HG03442 (cell line): Measurements from ENCODE around the gene FAM168B.

ENCODE experiments used
- ATAC-seq: cut with Tn5 transposase; IDR thresholded peaks from one replicate; pipeline ENCODE4 v1.9.1; 2021; ENCODE audit warnings: mild to moderate bottlenecking, moderate library complexity; ENCODE audit not compliant: unreplicated experiment

The FAM168B gene

GRCh38 chr2:131027566-131028528 lies 65.4 kb downstream of the FAM168B start:
- no peak for ATAC-seq

GRCh38 chr2:131026919-131027318 lies 66.3 kb downstream of the FAM168B start:
- no peak for ATAC-seq

DNA sequence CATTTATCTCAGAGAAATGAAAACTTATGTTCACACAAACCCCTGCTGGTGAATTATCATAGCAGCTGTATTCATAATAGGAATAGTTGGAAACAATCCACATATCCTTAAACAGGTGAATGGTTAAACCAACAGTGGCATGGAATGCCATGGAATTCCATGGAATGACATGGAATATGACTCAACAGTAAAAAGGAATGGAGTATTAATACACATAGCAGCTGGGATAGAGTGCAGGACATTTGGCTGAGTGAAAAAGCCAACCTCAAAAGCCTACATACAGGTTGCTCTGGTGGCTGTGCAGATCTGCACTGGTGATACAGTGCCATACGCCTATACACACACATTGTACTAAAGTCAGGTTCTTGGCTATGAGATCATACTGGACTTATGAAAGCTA lies 69.5 kb downstream of the FAM168B start:
- ATAC-seq = no peak

GRCh38 chr2:131022731-131023130 lies 70.5 kb downstream of the FAM168B start:
- ATAC-seq = no peak

DNA sequence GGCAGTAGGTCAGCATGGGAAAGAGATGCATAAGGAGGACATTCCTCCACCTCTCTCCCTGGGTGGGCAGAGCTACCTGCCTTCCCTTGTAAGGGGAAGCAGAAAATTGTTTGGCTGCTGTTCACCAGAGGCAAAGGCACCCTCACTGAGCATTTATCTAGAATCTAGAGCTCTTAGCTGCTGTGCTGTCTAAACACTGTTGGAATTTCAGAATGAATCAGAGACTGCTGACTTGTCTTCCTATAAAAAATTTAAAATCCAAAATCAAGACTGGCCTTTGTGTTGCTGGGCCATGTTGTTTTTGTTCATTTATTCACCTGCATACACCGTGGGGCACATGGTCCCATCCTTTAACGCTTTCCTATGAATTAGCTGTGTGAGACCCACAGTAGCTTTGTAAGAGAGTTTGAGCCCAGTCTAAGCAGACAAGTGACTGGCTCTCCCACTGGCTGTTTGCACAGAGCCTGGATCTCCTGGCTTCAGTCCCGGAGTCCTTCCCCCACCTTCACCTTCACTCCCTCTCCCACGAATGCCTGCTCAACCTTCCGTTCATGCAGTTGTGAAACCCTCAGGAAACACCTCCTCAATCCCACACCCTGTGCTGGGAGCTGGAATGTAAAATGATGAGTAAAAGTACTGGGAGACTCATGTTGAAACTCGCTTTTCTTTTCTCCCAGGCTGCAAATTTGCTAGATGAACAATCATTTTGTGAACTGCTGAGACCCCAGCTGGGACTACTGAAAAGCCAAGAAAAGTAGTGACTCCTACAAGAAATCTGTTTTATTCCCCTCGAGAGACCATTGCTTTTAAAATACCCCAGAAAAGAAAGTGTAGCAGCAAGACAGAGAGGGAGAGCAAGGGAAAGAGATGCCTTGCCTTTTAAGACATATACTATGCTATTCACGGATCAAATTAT lies 76.2 kb downstream of the FAM168B start:
- ATAC-seq = no peak

GRCh38 chr2:131015764-131016163 lies 77.5 kb downstream of the FAM168B start:
- no peak for ATAC-seq

DNA sequence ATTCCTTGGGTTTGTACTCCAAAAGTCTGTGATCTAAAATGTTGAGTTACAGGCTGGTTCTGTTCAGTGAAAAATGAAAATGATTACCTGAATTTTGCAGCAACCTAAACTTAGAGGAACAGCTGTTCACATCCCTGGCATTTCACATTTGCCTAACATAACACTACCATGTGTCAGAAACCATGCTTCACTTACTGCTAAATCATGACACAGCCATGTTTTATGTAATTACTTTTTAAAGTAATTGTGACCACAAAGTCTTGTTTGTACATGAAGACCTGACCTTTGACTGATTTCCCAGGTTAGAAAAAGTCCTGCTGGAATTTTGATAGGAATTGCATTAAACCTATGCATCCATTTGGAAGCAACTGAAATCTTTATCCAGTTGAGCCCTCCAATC lies 79.1 kb downstream of the FAM168B start:
- ATAC-seq = no peak

GRCh38 chr2:131011486-131011885 lies 81.8 kb downstream of the FAM168B start:
- ATAC-seq = no peak

DNA sequence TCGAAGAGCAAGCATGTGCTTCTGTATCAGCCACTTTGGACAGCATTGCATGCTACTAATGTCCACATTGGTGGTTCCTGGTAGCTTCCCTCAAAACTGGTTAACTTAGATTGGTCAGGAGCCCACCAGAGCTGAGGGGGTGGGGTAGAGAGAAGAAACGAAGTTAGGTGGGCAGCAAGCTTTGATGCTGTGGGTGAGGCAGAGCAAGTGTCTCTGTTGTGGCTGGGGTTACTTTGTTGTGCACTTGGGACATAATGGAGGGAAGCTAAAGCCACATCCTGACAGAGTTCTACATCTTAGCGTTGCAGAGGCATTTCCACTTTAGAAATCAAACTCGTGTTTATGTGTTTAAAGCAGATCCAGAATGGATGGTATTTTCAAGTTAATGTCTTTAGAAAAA lies 82.7 kb downstream of the FAM168B start:
- no peak for ATAC-seq

DNA sequence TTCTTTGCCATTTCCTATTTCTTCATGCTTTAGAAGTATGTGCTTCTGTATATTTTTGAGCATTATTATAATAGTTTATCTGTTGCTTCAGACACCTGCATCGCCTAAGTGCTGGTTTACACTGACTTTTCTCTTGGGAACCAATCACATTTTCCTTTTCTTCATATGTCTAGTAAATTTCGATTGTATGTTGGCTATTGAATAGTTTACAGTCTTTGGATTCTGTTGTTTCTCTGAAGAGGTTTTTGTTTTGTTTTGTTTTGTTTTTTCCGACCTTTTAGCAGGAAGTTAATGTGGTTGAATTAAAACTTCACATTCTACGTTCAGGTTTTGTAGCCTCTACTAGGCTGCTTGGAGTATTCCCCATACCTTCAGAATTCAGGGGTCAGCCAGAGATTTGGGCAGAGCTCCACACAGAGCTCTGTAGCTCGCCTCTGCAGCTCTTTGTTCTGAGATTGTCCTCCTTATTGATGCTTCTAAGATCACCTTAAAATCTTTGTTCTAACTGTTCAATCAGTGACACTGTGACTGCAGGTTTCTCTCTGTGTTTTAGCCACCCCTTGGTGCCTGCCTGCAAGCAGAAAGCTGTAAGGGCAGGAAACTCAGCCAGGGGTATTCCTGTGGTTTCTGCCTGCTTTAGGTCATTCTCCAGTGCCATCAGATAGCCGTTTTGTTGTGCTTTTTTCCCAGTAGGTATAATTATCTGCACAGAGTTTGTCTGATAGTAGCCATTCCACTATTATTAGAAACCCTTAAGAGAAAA lies 83.4 kb downstream of the FAM168B start:
- no peak for ATAC-seq

DNA sequence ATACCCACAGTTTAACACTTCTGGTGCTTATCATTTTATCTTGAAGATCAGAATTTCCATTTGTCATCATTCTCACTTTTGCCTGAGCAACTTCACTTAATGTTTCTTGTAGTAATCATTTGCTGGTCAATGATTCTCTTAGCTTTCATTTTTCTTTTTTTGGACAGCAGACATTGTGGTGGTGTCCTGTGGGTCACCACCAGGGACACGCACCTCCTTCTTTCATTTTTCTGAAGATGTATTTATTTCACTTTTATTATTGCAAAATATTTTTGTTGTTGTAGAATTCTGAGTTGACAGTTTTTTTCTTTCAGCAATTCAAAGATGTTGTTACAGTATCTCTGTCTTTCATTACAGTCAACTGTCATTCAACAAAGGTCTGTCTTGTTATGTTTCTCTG lies 84.3 kb downstream of the FAM168B start:
- ATAC-seq = no peak

DNA sequence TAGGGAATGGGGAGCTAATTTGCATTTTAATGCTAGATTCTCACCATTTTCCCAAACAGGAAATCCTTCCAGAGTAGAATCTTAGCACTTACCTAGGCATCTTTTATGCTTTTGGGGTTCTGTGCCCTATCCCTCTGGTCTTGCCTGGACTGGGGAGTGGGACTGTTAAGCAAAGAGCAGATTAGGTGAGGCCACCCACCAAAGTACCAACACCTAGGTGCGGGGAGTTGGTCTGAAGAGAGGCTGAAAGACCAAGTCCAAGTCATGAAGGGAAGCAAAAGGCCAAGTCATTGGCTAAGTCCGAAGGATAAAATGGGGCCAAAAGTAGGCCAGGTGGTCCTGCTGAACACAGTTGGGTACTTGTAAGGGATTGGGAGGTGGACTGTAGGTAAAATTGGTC lies 86.7 kb downstream of the FAM168B start:
- ATAC-seq = no peak

- no peak for ATAC-seq
Observed at GRCh38 chr2:131005216-131005935, 87.9 kb downstream of the FAM168B start.

GRCh38 chr2:131004446-131005209 lies 88.6 kb downstream of the FAM168B start:
- ATAC-seq = no peak

DNA sequence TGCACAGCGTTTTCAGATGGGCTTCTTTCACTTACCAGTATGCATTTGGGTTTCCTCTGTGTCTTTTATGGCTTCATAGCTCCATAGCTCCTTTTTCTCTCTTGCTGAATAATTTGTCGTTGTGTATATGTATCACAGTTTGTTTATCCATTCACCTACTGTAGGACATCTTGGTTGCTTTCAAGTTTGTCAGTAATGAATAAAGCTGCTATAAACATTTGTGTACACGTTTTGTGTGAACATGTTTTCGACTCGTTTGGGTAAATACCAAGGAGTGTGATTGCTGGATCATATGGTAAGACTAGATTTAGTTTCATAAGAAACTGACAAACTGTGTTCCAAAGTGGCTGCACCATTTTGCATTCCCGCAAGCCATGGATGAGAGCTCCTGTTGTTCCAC lies 94.7 kb downstream of the FAM168B start:
- no peak for ATAC-seq
